ENCODE data around the gene LRRC71. TPM values are rescaled to one million over a fixed set of nuclear protein-coding genes. Genes with fewer than 3 reads are reported as not detected.

Gene LRRC71
- total RNA-seq, 1 donor from 2014 or later = 0.14 TPM

DNA sequence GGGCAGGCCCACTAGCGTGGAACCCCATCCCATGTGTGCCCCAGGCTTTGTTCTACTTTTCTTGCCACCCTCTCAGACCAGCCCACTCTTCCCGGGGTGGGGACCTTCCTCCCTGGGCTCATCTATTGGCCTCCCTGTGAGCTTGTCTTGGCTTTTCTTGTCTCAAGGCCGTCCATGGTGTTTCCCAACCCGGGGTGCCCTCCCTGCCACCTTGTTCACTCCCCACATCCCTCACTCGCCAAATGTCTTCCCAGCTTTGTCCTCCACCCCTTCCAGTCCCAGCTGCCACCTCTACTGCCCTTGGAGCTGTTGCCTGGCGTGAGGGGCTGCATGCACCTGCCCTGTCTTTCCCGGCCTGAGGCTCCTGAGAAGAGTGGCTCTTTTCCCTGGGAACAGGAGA lies 18.4 kb downstream of the LRRC71 start:
- Histone ChIP-seq H3K9me3 (ENCODE audit: insufficient read depth, low read depth, low read length) (no peaks in the 10 kb centered on the region), H4K20me1 (ENCODE audit: insufficient read depth, low read length) (no peaks in the 10 kb centered on the region), H3K27me3 (ENCODE audit: insufficient read depth, low read length) (no peaks in the 10 kb centered on the region), H3K79me2 (ENCODE audit: insufficient read depth, low read length) (no peaks in the 10 kb centered on the region), H2AFZ (ENCODE audit: low read depth, low read length) (no peak overlapping the region), H3K4me1 (ENCODE audit: insufficient read depth, low read length) (no peaks in the 10 kb centered on the region), H3K27ac (ENCODE audit: low read depth, low read length) (no peak overlapping the region), H3K9ac (ENCODE audit: low read length) (no peak overlapping the region), H3K4me2 (ENCODE audit: low read length) (no peak overlapping the region), H3K36me3 (ENCODE audit: insufficient read depth, low read length) (peaks cover 25% of the 10 kb centered on the region), H3K4me3 (ENCODE audit: insufficient read depth, low read depth, low read length) (no peak overlapping the region)
- H3K27ac Mint-ChIP-seq (ENCODE audit: unreplicated experiment) = no peak overlapping the region
- no peak for FAIRE-seq
- peaks cover 46% of the 10 kb centered on the region for H3K36me3 Mint-ChIP-seq (ENCODE audit: low read depth, unreplicated experiment)
- TF ChIP-seq, protein P1, sequence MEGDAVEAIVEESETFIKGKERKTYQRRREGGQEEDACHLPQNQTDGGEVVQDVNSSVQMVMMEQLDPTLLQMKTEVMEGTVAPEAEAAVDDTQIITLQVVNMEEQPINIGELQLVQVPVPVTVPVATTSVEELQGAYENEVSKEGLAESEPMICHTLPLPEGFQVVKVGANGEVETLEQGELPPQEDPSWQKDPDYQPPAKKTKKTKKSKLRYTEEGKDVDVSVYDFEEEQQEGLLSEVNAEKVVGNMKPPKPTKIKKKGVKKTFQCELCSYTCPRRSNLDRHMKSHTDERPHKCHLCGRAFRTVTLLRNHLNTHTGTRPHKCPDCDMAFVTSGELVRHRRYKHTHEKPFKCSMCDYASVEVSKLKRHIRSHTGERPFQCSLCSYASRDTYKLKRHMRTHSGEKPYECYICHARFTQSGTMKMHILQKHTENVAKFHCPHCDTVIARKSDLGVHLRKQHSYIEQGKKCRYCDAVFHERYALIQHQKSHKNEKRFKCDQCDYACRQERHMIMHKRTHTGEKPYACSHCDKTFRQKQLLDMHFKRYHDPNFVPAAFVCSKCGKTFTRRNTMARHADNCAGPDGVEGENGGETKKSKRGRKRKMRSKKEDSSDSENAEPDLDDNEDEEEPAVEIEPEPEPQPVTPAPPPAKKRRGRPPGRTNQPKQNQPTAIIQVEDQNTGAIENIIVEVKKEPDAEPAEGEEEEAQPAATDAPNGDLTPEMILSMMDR (IDR thresholded peaks at IDR 0.05; ENCODE audit: insufficient read depth, low read depth, low read length) = no peak
- no peak for TF ChIP-seq EZH2 (IDR thresholded peaks at IDR 0.05; ENCODE audit: insufficient read depth, low read length)
- DNase-seq (ENCODE audit: low read depth) = no peak
- no peaks in the 10 kb centered on the region for H3K9me3 Mint-ChIP-seq (ENCODE audit: unreplicated experiment)
- H3K27me3 Mint-ChIP-seq (ENCODE audit: low read depth, unreplicated experiment) = peaks cover under 1% of the 10 kb centered on the region
- H3K4me3 Mint-ChIP-seq (ENCODE audit: unreplicated experiment) = no peak overlapping the region
- no peaks in the 10 kb centered on the region for H3K4me1 Mint-ChIP-seq (ENCODE audit: low read depth, unreplicated experiment)

DNA sequence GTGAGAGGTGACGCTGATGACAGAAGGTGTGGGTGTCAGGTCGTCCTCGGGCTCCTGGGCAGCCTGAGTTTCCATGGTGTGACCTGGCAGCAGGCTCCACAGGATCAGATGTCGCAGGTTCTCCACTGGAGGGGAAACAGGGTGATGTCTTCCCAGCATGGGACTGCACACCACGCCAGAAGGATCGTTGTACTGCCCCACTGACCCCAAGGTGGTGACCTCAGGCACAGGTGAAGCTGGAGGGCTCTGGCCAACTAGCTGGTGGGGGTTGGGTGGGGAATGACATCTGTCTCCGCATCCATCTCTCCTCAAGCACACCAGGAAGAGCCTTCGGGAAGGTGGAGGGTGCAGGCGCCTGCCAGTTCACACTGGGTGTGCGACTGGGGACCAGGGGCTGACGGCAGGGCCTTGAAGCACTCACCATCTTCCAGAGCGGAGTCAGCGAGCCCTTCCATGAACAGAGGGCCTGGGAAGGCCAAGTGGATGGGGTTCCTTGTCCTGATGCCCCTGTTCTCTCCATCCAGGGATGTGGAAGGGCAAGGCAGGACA lies 19.4 kb downstream of the LRRC71 start:
- FAIRE-seq (no peak), DNase-seq (ENCODE audit: low read depth) (no peak)
- Mint-ChIP-seq H3K9me3 (ENCODE audit: unreplicated experiment) (no peaks in the 10 kb centered on the region), H3K27me3 (ENCODE audit: low read depth, unreplicated experiment) (no peaks in the 10 kb centered on the region), H3K4me3 (ENCODE audit: unreplicated experiment) (no peak overlapping the region), H3K27ac (ENCODE audit: unreplicated experiment) (no peak overlapping the region), H3K4me1 (ENCODE audit: low read depth, unreplicated experiment) (no peaks in the 10 kb centered on the region), H3K36me3 (ENCODE audit: low read depth, unreplicated experiment) (peaks cover 54% of the 10 kb centered on the region)
- TF ChIP-seq, protein P1 (IDR thresholded peaks at IDR 0.05; ENCODE audit: insufficient read depth, low read depth, low read length) = no peak
- no peak for TF ChIP-seq EZH2 (IDR thresholded peaks at IDR 0.05; ENCODE audit: insufficient read depth, low read length)
- H3K4me2 ChIP-seq (ENCODE audit: low read length) = no peak overlapping the region
- no peaks in the 10 kb centered on the region for H3K9me3 ChIP-seq (ENCODE audit: insufficient read depth, low read depth, low read length)
- H4K20me1 ChIP-seq (ENCODE audit: insufficient read depth, low read length) = no peaks in the 10 kb centered on the region
- H2AFZ ChIP-seq (ENCODE audit: low read depth, low read length) = no peak overlapping the region
- no peak overlapping the region for H3K27ac ChIP-seq (ENCODE audit: low read depth, low read length)
- no peaks in the 10 kb centered on the region for H3K79me2 ChIP-seq (ENCODE audit: insufficient read depth, low read length)
- H3K9ac ChIP-seq (ENCODE audit: low read length) = no peak overlapping the region
- H3K36me3 ChIP-seq (ENCODE audit: insufficient read depth, low read length) = peaks cover 30% of the 10 kb centered on the region
- H3K4me1 ChIP-seq (ENCODE audit: insufficient read depth, low read length) = no peaks in the 10 kb centered on the region
- H3K27me3 ChIP-seq (ENCODE audit: insufficient read depth, low read length) = no peaks in the 10 kb centered on the region
- no peak overlapping the region for H3K4me3 ChIP-seq (ENCODE audit: insufficient read depth, low read depth, low read length)

DNA sequence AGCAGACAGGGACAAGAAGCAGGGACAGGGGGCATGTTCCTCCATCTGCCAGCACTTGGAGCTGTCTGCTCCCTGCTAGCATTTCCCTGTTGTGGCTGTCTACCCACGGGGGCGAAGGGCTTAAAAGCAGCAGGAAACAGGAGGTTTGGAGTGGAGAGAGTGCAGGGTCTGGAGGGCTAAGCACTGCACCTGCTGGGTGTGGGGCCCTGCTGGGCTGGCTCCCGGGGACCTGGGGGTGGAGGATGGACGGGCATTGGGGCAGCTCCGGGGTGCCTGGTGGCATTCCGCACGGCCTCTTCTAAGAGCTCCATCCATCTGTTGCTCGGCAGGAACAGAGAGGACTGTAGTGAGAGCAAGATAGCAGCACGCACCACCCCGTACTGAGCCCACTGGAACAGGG lies 21.2 kb downstream of the LRRC71 start:
- Histone ChIP-seq H3K4me2 (ENCODE audit: low read length) (no peak overlapping the region), H3K9ac (ENCODE audit: low read length) (no peak overlapping the region), H3K4me3 (ENCODE audit: insufficient read depth, low read depth, low read length) (no peak overlapping the region), H3K27ac (ENCODE audit: low read depth, low read length) (no peak overlapping the region), H3K9me3 (ENCODE audit: insufficient read depth, low read depth, low read length) (no peaks in the 10 kb centered on the region), H3K4me1 (ENCODE audit: insufficient read depth, low read length) (no peaks in the 10 kb centered on the region), H4K20me1 (ENCODE audit: insufficient read depth, low read length) (peaks cover 5% of the 10 kb centered on the region), H3K79me2 (ENCODE audit: insufficient read depth, low read length) (no peaks in the 10 kb centered on the region), H2AFZ (ENCODE audit: low read depth, low read length) (no peak overlapping the region), H3K36me3 (ENCODE audit: insufficient read depth, low read length) (peaks cover 35% of the 10 kb centered on the region), H3K27me3 (ENCODE audit: insufficient read depth, low read length) (no peaks in the 10 kb centered on the region)
- no peak for DNase-seq (ENCODE audit: low read depth)
- no peak for FAIRE-seq
- H3K4me3 Mint-ChIP-seq (ENCODE audit: unreplicated experiment) = no peak overlapping the region
- no peaks in the 10 kb centered on the region for H3K27me3 Mint-ChIP-seq (ENCODE audit: low read depth, unreplicated experiment)
- peaks cover 67% of the 10 kb centered on the region for H3K36me3 Mint-ChIP-seq (ENCODE audit: low read depth, unreplicated experiment)
- no peaks in the 10 kb centered on the region for H3K4me1 Mint-ChIP-seq (ENCODE audit: low read depth, unreplicated experiment)
- no peak for TF ChIP-seq EZH2 (IDR thresholded peaks at IDR 0.05; ENCODE audit: insufficient read depth, low read length)
- TF ChIP-seq, protein P1 (IDR thresholded peaks at IDR 0.05; ENCODE audit: insufficient read depth, low read depth, low read length) = no peak
- H3K9me3 Mint-ChIP-seq (ENCODE audit: unreplicated experiment) = no peaks in the 10 kb centered on the region
- H3K27ac Mint-ChIP-seq (ENCODE audit: unreplicated experiment) = no peak overlapping the region

All from astrocyte (in vitro differentiated cells and primary cell).